Subcutaneous abdominal adipose tissue (tissue), 5 donors: Measurements from ENCODE around the gene ZNF8.

ENCODE experiments used
- H3K27ac ChIP-seq: one replicate; pipeline ENCODE4 v1.7.0; 2013; ENCODE audit warnings: low read depth, mild to moderate bottlenecking, inconsistent platforms, low read length, moderate library complexity
- H3K27me3 ChIP-seq, 5 donors: one replicate each; pipeline ENCODE4 v1.7.0; 2013; ENCODE audit warnings: low read length in 5 of 5, inconsistent platforms in 1 of 5; ENCODE audit not compliant: control insufficient read depth in 5 of 5, insufficient read depth in 4 of 5
- H3K36me3 ChIP-seq, 5 donors: one replicate each; pipeline ENCODE4 v1.7.0; 2013; ENCODE audit warnings: low read length in 5 of 5; ENCODE audit not compliant: control insufficient read depth in 5 of 5, insufficient read depth in 5 of 5
- H3K4me1 ChIP-seq, 5 donors: one replicate each; pipeline ENCODE4 v1.7.0; 2013; ENCODE audit warnings: low read length in 5 of 5, mild to moderate bottlenecking in 3 of 5, moderate library complexity in 1 of 5; ENCODE audit not compliant: control insufficient read depth in 5 of 5, insufficient read depth in 5 of 5
- H3K4me3 ChIP-seq, 5 donors: one replicate each; pipeline ENCODE4 v1.7.0; 2013; ENCODE audit warnings: low read length in 5 of 5, low read depth in 1 of 5
- H3K9ac ChIP-seq, 5 donors: one replicate each; pipeline ENCODE4 v1.7.0; 2013; ENCODE audit warnings: low read length in 5 of 5, mild to moderate bottlenecking in 4 of 5, moderate library complexity in 3 of 5
- H3K9me3 ChIP-seq, 5 donors: one replicate each; pipeline ENCODE4 v1.7.0; 2013; ENCODE audit warnings: low read length in 5 of 5; ENCODE audit not compliant: control insufficient read depth in 5 of 5
- donor health status: healthy.
- donor health status: healthy.
- donor health status: healthy.
- donor health status: healthy.
- donor health status: healthy.

ZNF8 gene

DNA sequence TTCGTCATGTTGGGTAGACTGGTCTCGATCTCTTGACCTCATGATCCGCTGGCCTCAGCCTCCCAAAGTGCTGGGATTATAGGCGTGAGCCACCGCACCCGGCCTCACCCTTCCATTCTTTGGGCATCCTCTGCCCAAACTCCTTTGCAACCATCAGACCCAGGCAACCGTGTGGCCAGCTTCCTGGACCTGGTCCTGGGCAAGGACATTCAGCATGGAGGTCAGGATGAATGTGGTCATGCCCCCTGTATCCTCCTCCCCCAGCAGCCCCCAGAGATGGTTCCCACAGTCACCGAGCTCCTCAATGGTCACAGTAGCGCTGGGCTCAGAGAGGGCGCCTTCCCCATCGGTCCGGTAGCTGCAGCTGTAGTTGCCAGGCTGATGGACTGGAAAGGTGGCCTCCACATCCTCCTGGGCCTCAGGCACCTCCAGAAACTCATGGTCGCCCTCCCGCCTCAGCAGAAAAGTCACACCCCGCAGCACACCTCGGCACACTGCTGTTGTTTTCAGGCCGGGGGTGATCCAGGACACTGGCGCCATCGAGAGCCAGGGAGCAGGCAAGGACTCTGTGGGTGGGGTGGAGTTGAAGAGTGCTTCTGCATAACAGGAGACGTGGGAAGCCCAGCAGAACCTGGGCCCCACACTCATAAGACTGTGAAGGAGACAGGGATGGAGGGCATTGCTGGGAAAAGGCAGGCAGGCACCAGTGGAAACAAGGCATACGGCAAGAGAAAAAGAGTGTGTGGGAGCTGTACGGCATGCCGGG, 73.4 kb downstream of the ZNF8 start:
- Histone ChIP-seq H3K9ac (no peak overlapping the region), H3K4me1 (peaks cover 0 to 32% (median 28%) of the 10 kb centered on the region in 5 donors), H3K9me3 (peaks cover 0 to 3% (median 0%) of the 10 kb centered on the region in 5 donors), H3K27me3 (peaks cover 25 to 75% (median 59%) of the 10 kb centered on the region in 5 donors), H3K36me3 (no peaks in the 10 kb centered on the region), H3K27ac (no peak overlapping the region), H3K4me3 (no peak overlapping the region)
